SK-N-SH (cell line): ENCODE measurements around the gene PAQR7. TPM values are rescaled to one million over a fixed set of nuclear protein-coding genes. Genes with fewer than 3 reads are reported as not detected.

Experiments used
- CTCF ChIA-PET: fragments of 300-600, 350-600 bp; formaldehyde crosslinking; extraction: SDS; loops from one replicate; lab custom pipeline; 2021; lab: Yijun Ruan, JAX
- POLR2A ChIA-PET: fragments of 350-600 bp; sonication (Branson Sonifier 250); formaldehyde crosslinking; extraction: SDS; loops from one replicate; lab custom pipeline; 2020; ENCODE audit warnings: antibody characterized with exemption, inconsistent platforms; lab: Yijun Ruan, JAX
- DNase-seq: peaks from one replicate; pipeline ENCODE4 v3.0.0; 2012
- H2AFZ ChIP-seq: fragments of 200-600 bp; sonication (generic); 2 replicates; pipeline ENCODE4 v1.8.1; 2016; ENCODE audit warnings: antibody characterized with exemption, mild to moderate bottlenecking, low read depth
- H3F3A ChIP-seq: fragments of 200-600 bp; sonication (generic); replicated peaks from 2 replicates; pipeline ENCODE3; 2016; ENCODE audit warnings: antibody characterized with exemption, mild to moderate bottlenecking; ENCODE audit not compliant: insufficient read depth
- H3K27ac ChIP-seq, 2 experiments: fragments of 200-500 bp in 1 of 2; fragments of 200-600 bp in 1 of 2; sonication (Bioruptor generic) in 1 of 2; sonication (generic), shearing (Covaris generic) in 1 of 2; 2 replicates each; pipeline versions ENCODE4 v1.5.1 to v1.6.1; 2014 to 2016; ENCODE audit warnings: low read depth in 2 of 2, inconsistent platforms in 1 of 2, low read length in 1 of 2, mild to moderate bottlenecking in 1 of 2, mixed read lengths in 1 of 2
- H3K27me3 ChIP-seq: fragments of 200-600 bp; sonication (generic), shearing (Covaris generic); 2 replicates; pipeline ENCODE4 v1.6.1; 2016; ENCODE audit warnings: mixed run types; ENCODE audit not compliant: insufficient read depth
- H3K36me3 ChIP-seq, 2 experiments: fragments of 200-500 bp in 1 of 2; fragments of 200-600 bp in 1 of 2; sonication (Bioruptor generic) in 1 of 2; sonication (generic) in 1 of 2; replicated peaks in 1 of 2; 2 replicates each; pipeline versions ENCODE3 to v1.5.1; 2014 to 2016; ENCODE audit warnings: low read length in 1 of 2, mild to moderate bottlenecking in 1 of 2; ENCODE audit not compliant: insufficient read depth in 2 of 2, control insufficient read depth in 1 of 2
- H3K4me1 ChIP-seq, 2 experiments: fragments of 200-500 bp in 1 of 2; fragments of 200-600 bp in 1 of 2; sonication (Bioruptor generic) in 1 of 2; sonication (generic), shearing (Covaris generic) in 1 of 2; 2 replicates each; pipeline versions ENCODE4 v1.5.1 to v1.6.1; 2014 to 2016; ENCODE audit warnings: low read depth in 1 of 2, low read length in 1 of 2, mixed run types in 1 of 2; ENCODE audit not compliant: insufficient read depth in 2 of 2, control insufficient read depth in 1 of 2
- H3K4me2 ChIP-seq: fragments of 200-600 bp; sonication (generic), shearing (Covaris generic); 2 replicates; pipeline ENCODE4 v1.6.1; 2017; ENCODE audit warnings: mixed run types
- H3K4me3 ChIP-seq, 2 experiments: fragments of 200-500 bp in 1 of 2; fragments of 200-600 bp in 1 of 2; sonication (Bioruptor generic) in 1 of 2; sonication (generic), shearing (Covaris generic) in 1 of 2; 2 replicates each; pipeline versions ENCODE4 v1.5.1 to v1.8.1; 2014 to 2016; ENCODE audit warnings: low read depth in 2 of 2, inconsistent platforms in 1 of 2, low read length in 1 of 2, mild to moderate bottlenecking in 1 of 2, mixed read lengths in 1 of 2, moderate library complexity in 1 of 2
- H3K79me2 ChIP-seq: fragments of 200-600 bp; sonication (generic); 2 replicates; pipeline ENCODE4 v1.8.1; 2017; ENCODE audit warnings: mild to moderate bottlenecking; ENCODE audit not compliant: insufficient read depth
- H3K9ac ChIP-seq: fragments of 200-600 bp; sonication (generic); 2 replicates; pipeline ENCODE4 v1.6.1; 2017; ENCODE audit warnings: mixed run types
- H3K9me2 ChIP-seq: fragments of 200-600 bp; sonication (generic); 2 replicates; pipeline ENCODE4 v1.6.1; 2017; ENCODE audit warnings: mixed run types
- H3K9me3 ChIP-seq: fragments of 200-600 bp; sonication (generic); 2 replicates; pipeline ENCODE4 v1.6.1; 2017; ENCODE audit warnings: mixed run types, mild to moderate bottlenecking, moderate library complexity
- H4K20me1 ChIP-seq: fragments of 200-600 bp; sonication (generic); 2 replicates; pipeline ENCODE4 v1.6.1; 2017; ENCODE audit warnings: mild to moderate bottlenecking, mixed run types; ENCODE audit not compliant: insufficient read depth
- CTCF ChIP-seq: fragments of 200-600 bp; sonication (generic); IDR thresholded peaks from 2 replicates; pipeline ENCODE4 v1.6.1; 2017; ENCODE audit warnings: antibody characterized with exemption, mild to moderate bottlenecking, moderate library complexity
- FOSL2 ChIP-seq: IDR thresholded peaks from 2 replicates; pipeline ENCODE4 v1.4.0; 2012; ENCODE audit warnings: low read depth, mild to moderate bottlenecking, moderate library complexity, borderline replicate concordance
- MEF2A ChIP-seq: IDR thresholded peaks from 2 replicates; pipeline ENCODE4 v1.4.0; 2012; ENCODE audit warnings: low read depth, borderline replicate concordance
- MXI1 ChIP-seq: IDR thresholded peaks from 2 replicates; pipeline ENCODE4 v1.6.1; 2012; ENCODE audit warnings: mild to moderate bottlenecking, low read depth, low read length, improper control_type of control experiment
- NRF1 ChIP-seq: IDR thresholded peaks from 2 replicates; pipeline ENCODE4 v1.6.1; 2012; ENCODE audit warnings: low read depth, mild to moderate bottlenecking, low read length
- PBX3 ChIP-seq: IDR thresholded peaks from 2 replicates; pipeline ENCODE4; 2012
- POLR2AphosphoS5 ChIP-seq: IDR thresholded peaks from 2 replicates; pipeline ENCODE4 v1.6.1; 2012; ENCODE audit warnings: low read depth, low read length
- RAD21 ChIP-seq: IDR thresholded peaks from 2 replicates; pipeline ENCODE4 v1.6.1; 2012; ENCODE audit warnings: mild to moderate bottlenecking, low read length
- REST ChIP-seq: IDR thresholded peaks from 2 replicates; pipeline ENCODE4 v1.6.1; 2012; ENCODE audit warnings: mild to moderate bottlenecking, low read depth, low read length, moderate library complexity
- RFX5 ChIP-seq: IDR thresholded peaks from 2 replicates; pipeline ENCODE4 v1.6.1; 2012; ENCODE audit warnings: mild to moderate bottlenecking, improper control_type of control experiment, low read length
- SMC3 ChIP-seq: IDR thresholded peaks from 2 replicates; pipeline ENCODE4 v1.6.1; 2012; ENCODE audit warnings: low read depth, low read length, improper control_type of control experiment
- TCF12 ChIP-seq: IDR thresholded peaks from 2 replicates; pipeline ENCODE4 v1.4.0; 2012
- TEAD4 ChIP-seq: IDR thresholded peaks from 2 replicates; pipeline ENCODE4 v1.4.0; 2012; ENCODE audit warnings: mild to moderate bottlenecking, borderline replicate concordance; ENCODE audit not compliant: insufficient read depth
- USF1 ChIP-seq: IDR thresholded peaks from 2 replicates; pipeline ENCODE4 v1.4.0; 2012; ENCODE audit warnings: low read depth, borderline replicate concordance
- ZBTB33 ChIP-seq: IDR thresholded peaks from 2 replicates; pipeline ENCODE4 v1.4.0; 2012; ENCODE audit warnings: low read depth, borderline replicate concordance
- WGBS: methylation state at CpG from one replicate; pipeline ENCODE4 v1.1.6; 2017; ENCODE audit warnings: low lambda C conversion rate; 5-methylcytosine and 5-hydroxymethylcytosine counted together
- polyA plus RNA-seq, 3 experiments: library from polyadenylated mRNA; depleted of rRNA; stranded (reverse); fragments of >200 nt; gene quantifications; 2 replicates each; pipeline ENCODE4 v1.2.3, GENCODE V29; 2012

PAQR7 gene
- polyA plus RNA-seq, 1 of the 3 experiments (the other 2 are of a cell fraction), result 5.6 TPM

GRCh38 chr1:25888426-25888987 lies 13.0 kb upstream of the PAQR7 start:
- Histone ChIP-seq H3K9ac (no peak overlapping the region), H3K9me3 (no peaks in the 10 kb centered on the region), H3K4me2 (no peak overlapping the region), H2AFZ (no peak overlapping the region), H3K27me3 (no peaks in the 10 kb centered on the region), H3K36me3 (peaks cover 0 to 14% of the 10 kb centered on the region in 2 experiments), H3K4me1 (peaks cover 0 to 20% of the 10 kb centered on the region in 2 experiments; a peak in 3 of 4 replicates), H3K4me3 (no peak overlapping the region), H3K27ac (no peak overlapping the region), H3K79me2 (peaks cover 17% of the 10 kb centered on the region; the same call in 1 of the 2 replicates), H4K20me1 (no peaks in the 10 kb centered on the region), H3F3A (peaks cover 22% of the 10 kb centered on the region), H3K9me2 (no peaks in the 10 kb centered on the region)
- POLR2A ChIA-PET, result no interaction called here
- WGBS, result 83% methylated on average over 7 of the region's 7 CpGs
- TF ChIP-seq SMC3 (no peak), RFX5 (no peak)
- no peak for DNase-seq
- CTCF ChIA-PET, result interaction anchor here (0.8 to 1.9 kb wide), 4 partner anchors 9 to 121 kb away, joined by 3 to 7 read pairs (median 4); partner anchors contain the start of gene PAFAH2

- CTCF ChIA-PET, result interaction anchor here (3.4 kb wide), 1 partner anchor 10 kb away, joined by 23 read pairs; no protein-coding TSS in a partner anchor
Observed at GRCh38 chr1:25885602-25886001, 10.1 kb upstream of the PAQR7 start.

More at GRCh38 chr1:25885602-25886001, 10.1 kb upstream of the PAQR7 start:
- no peak overlapping the region for H3K9ac ChIP-seq
- no peak overlapping the region for H3K4me3 ChIP-seq
- no peak for DNase-seq
- 94% methylated on average over 1 of the region's 1 CpG for WGBS
- H3K9me3 ChIP-seq, result no peaks in the 10 kb centered on the region
- peaks cover 0 to 8% of the 10 kb centered on the region in 2 experiments for H3K36me3 ChIP-seq
- no peaks in the 10 kb centered on the region; a peak in 1 of 4 replicates for H3K4me1 ChIP-seq
- no peaks in the 10 kb centered on the region for H3F3A ChIP-seq
- TF ChIP-seq FOSL2 (no peak), TCF12 (no peak), PBX3 (no peak), NRF1 (no peak), MXI1 (no peak), USF1 (no peak), POLR2AphosphoS5 (no peak), TEAD4 (no peak), RAD21 (no peak), MEF2A (no peak), ZBTB33 (no peak), REST (no peak), CTCF (no peak)
- H3K27ac ChIP-seq, result no peak overlapping the region
- no peak overlapping the region for H2AFZ ChIP-seq
- H3K27me3 ChIP-seq, result no peaks in the 10 kb centered on the region
- no peak overlapping the region for H3K4me2 ChIP-seq
- H3K9me2 ChIP-seq, result no peaks in the 10 kb centered on the region
- POLR2A ChIA-PET, result no interaction called here
- H3K79me2 ChIP-seq, result peaks cover under 1% of the 10 kb centered on the region; the same call in 1 of the 2 replicates
- H4K20me1 ChIP-seq, result no peaks in the 10 kb centered on the region
